Activated T-helper 2 cell treated with anti-CD3 and anti-CD28 coated beads, Interferon-gamma antibody, Interleukin-2, Interleukin-4, amounts not matched to agents 10 μg/mL and 5 μg/mL and 100 μg/mL, durations not matched to agents 14 hours and 24 hours and 36 hours (primary cell): ENCODE results near the gene DST. TPM values are rescaled to one million over a fixed set of nuclear protein-coding genes. Genes with fewer than 3 reads are reported as not detected.

Source experiments
- DNase-seq: peaks from one replicate; pipeline ENCODE4 v3.0.0; 2021; ENCODE audit warnings: low spot score
- H3K27ac Mint-ChIP-seq: one replicate; pipeline ENCODE4 v1.8.0; 2021; ENCODE audit warnings: mixed read lengths
- H3K27me3 Mint-ChIP-seq: one replicate; pipeline ENCODE4 v1.8.0; 2021; ENCODE audit warnings: low read depth, mixed read lengths
- H3K36me3 Mint-ChIP-seq: one replicate; pipeline ENCODE4 v1.8.0; 2021; ENCODE audit warnings: low read depth, mixed read lengths
- H3K4me1 Mint-ChIP-seq: one replicate; pipeline ENCODE4 v1.8.0; 2021; ENCODE audit warnings: low read depth, mixed read lengths
- H3K4me3 Mint-ChIP-seq: one replicate; pipeline ENCODE4 v1.8.0; 2021; ENCODE audit warnings: low read depth, mild to moderate bottlenecking, moderate library complexity, mixed read lengths
- H3K9me3 Mint-ChIP-seq: one replicate; pipeline ENCODE4 v1.8.0; 2021; ENCODE audit warnings: mixed read lengths
- intact Hi-C: fragments of 100-400 bp; cut with micrococcal nuclease; formaldehyde crosslinking; loops from one replicate; pipeline ENCODE4 v1.15.1; 2023
- total RNA-seq: library from RNA; stranded (reverse); gene quantifications from 2 replicates; pipeline ENCODE4 v1.2.3, GENCODE V29; 2022

DST gene
- total RNA-seq, 1 donor from 2014 or later, result 7.2 TPM

DNA sequence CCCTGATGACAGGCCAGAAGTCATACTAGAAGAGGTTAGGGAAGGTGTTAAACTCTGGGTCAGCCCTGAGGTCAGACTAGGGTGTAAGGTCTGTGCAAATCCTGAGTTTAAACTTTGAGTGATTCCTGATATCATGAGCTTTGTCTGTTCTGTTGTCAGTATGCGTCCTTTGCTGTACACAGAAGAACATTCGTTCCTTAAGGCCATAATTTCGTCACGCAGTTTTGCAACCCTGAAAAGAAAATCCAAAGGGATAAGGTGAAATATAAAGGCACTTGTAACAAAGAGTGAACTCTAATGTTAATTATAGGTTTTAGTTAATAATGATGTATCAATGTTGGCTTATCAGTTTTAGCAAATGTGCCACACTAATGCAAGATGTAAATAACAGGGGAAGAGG lies 2.3 kb downstream of the DST start:
- Mint-ChIP-seq H3K27ac (no peak overlapping the region), H3K27me3 (no peaks in the 10 kb centered on the region), H3K9me3 (no peaks in the 10 kb centered on the region), H3K4me3 (no peak overlapping the region), H3K36me3 (no peaks in the 10 kb centered on the region), H3K4me1 (no peaks in the 10 kb centered on the region)
- intact Hi-C loops, result no loop called here
- no peak for DNase-seq

DNA sequence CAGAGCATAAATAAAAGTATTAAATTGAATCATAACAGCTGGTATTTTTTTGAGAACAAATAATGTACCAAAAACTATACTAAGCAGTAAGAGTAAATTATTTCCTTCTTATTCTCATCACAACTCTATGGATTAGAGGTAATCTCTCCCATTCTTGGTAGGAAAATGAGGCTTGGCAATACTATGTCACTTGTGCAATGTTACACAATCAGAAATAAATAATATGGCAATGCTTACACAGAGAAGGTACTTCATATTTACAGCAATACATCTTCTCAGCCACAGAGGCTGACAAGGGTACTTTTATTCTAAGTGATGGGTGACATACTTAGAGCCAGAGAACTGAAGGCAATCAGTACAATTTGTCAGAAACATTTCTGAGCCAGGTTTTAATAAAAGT lies 3.9 kb downstream of the DST start:
- Mint-ChIP-seq H3K27me3 (no peaks in the 10 kb centered on the region), H3K4me1 (no peaks in the 10 kb centered on the region), H3K27ac (no peak overlapping the region)

DNA sequence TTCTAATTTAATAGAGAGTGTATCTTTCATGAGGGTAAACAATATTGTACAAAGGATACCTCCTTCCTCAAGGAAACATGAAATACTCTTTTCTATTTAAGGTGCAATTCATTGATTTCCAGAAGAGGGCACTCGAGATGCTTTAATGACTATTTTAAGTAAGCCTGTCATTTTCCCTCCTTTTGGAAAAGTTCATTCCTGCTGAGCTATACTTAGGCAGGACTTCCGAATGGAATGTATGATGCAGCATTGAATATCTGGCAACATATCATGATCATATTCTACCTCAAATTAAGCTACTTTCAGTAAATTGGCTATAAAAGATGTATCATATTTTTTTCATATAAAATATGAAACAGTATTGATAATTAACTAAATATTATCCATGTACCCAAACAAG lies 5.0 kb downstream of the DST start:
- Mint-ChIP-seq H3K36me3 (no peaks in the 10 kb centered on the region), H3K4me3 (no peak overlapping the region), H3K27me3 (no peaks in the 10 kb centered on the region), H3K9me3 (no peaks in the 10 kb centered on the region), H3K4me1 (no peaks in the 10 kb centered on the region), H3K27ac (no peak overlapping the region)
- intact Hi-C loops, result loop anchor here (5.0 kb wide), 2 partner anchors 60 to 215 kb away; no protein-coding TSS in a partner anchor
- no peak for DNase-seq

More for the DNA sequence above, 3.9 kb downstream of the DST start:
- Mint-ChIP-seq H3K36me3 (no peaks in the 10 kb centered on the region), H3K9me3 (no peaks in the 10 kb centered on the region), H3K4me3 (no peak overlapping the region)
- intact Hi-C loops, result loop anchor here (5.0 kb wide), 2 partner anchors 59 to 214 kb away; no protein-coding TSS in a partner anchor
- DNase-seq, result no peak

DNA sequence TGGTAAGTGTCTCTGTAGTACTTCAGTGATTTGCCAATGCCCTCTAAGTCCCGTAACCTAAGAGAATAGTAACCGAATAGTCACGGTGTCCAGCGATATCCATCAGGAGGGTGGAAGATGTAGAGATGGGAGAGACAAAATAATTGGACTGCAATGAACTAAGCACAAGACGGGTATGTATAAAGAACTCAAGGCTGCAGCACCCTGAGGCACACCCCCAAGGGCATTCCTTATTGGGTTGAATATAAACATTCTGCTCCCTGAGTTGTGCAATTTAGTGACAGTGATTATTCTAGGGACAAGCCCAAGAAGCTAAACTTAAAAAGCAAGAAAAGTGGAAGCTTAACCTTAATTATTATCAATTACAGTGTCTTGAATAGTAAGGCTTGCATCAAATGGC lies 14.6 kb downstream of the DST start:
- intact Hi-C loops, result no loop called here
- H3K4me3 Mint-ChIP-seq, result no peak overlapping the region
- H3K9me3 Mint-ChIP-seq, result no peaks in the 10 kb centered on the region
- no peaks in the 10 kb centered on the region for H3K4me1 Mint-ChIP-seq
- no peaks in the 10 kb centered on the region for H3K27me3 Mint-ChIP-seq
- no peaks in the 10 kb centered on the region for H3K36me3 Mint-ChIP-seq
- no peak for DNase-seq
- H3K27ac Mint-ChIP-seq, result no peak overlapping the region

DNA sequence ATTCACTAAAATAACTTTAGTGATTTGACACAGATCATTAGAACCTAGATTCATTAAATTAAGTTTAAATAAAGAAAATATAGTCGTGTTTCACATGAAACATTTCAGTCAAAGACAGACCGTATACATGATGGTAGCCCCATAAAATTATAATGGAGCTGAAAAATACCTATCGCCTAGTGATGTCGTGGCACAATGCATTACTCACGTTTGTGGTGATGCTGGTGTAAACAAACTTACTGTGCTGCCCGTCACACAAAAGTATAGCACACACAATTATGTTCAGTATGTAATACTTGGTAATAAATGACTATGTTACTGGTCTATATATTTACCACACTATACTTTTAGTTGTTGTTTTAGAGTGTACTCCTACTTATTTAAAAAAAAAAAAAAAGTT lies 17.3 kb downstream of the DST start:
- Mint-ChIP-seq H3K4me1 (no peaks in the 10 kb centered on the region), H3K9me3 (no peaks in the 10 kb centered on the region), H3K27ac (no peak overlapping the region), H3K4me3 (no peak overlapping the region), H3K27me3 (no peaks in the 10 kb centered on the region), H3K36me3 (no peaks in the 10 kb centered on the region)
- DNase-seq, result no peak
- intact Hi-C loops, result no loop called here

DNA sequence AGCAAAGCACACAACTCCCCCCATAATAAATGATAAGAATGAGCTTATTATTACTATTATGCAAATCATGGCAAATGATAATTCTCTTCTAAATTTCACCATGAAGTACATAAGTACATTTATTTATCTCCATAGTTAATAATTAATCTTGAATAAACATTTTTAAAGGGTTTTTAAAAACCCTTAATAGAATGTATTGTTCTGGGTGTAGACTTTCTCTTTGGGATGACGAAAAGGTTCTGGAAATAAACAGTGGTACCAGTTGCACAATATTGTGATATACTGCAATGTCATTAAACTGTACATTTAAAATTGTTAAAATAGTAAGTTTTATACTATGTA lies 18.0 kb downstream of the DST start:
- no peak overlapping the region for H3K27ac Mint-ChIP-seq
- DNase-seq, result no peak
- H3K9me3 Mint-ChIP-seq, result no peaks in the 10 kb centered on the region
- no peaks in the 10 kb centered on the region for H3K4me1 Mint-ChIP-seq
- intact Hi-C loops, result no loop called here
- no peaks in the 10 kb centered on the region for H3K27me3 Mint-ChIP-seq
- H3K36me3 Mint-ChIP-seq, result no peaks in the 10 kb centered on the region
- H3K4me3 Mint-ChIP-seq, result no peak overlapping the region

DNA sequence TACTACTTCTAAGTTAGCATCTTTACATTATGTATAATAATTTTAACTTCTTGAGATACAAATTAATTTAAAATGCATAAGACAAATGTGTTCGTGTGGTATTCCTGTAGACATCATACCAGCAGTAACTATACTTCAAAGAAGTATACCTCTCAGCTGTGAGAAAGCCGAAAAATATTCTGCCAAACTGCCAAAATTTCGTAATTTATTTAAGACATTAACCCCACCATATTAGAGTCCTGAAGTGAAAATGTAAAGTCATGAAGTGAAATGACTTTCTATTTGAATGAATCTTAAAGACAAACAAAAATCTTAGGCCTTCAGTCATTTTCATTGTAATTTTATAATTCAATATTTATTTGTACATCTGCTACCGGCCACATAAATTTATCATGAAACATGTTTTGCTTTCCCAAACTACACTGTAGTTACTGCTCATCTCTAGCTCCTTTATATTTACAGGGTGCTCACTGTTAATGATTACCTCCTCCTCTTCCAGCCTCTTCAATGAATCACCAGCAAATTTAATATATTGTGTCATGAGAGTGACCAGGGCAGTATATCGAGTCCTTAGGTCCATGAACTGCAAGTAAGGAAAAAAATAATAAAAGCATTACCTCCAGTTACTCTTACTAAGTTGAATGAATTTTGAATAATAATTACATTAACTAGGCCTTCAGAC lies 18.5 kb downstream of the DST start:
- intact Hi-C loops, result no loop called here
- H3K36me3 Mint-ChIP-seq, result no peaks in the 10 kb centered on the region

DNA sequence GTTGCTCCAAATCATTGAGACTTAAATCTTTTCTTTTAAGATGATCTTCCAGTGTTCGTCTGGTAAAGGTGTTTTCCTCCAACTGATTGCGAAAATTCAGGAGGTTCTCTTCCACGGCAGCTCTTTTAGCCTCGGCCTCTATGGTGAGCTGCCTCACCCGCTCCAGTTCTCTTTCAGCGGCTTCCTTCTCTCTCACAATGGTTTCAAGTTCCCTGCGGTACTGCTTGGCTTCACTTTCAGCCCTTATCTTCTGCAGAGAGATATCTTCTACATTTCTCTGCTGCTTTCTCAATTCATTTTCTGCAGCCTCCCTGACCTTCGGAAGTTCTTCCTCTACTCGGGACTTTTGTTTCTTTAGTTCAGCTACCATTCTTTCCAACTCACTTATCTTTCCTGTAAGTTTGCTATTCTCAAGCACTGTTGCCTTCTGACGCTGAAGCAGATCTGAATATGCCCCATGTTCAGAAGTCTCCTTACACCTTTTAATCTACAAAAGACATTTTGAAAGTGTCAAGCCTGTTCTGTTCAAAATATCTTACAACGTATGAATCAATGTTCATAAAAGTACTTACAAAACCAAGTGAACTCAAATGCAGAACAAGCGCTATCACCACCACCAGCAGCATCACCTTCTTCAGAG lies 22.3 kb downstream of the DST start:
- H3K27me3 Mint-ChIP-seq, result no peaks in the 10 kb centered on the region
- no peak overlapping the region for H3K27ac Mint-ChIP-seq
- H3K4me1 Mint-ChIP-seq, result no peaks in the 10 kb centered on the region
- H3K4me3 Mint-ChIP-seq, result no peak overlapping the region
- no peak for DNase-seq
- intact Hi-C loops, result no loop called here
- H3K9me3 Mint-ChIP-seq, result no peaks in the 10 kb centered on the region
- no peaks in the 10 kb centered on the region for H3K36me3 Mint-ChIP-seq

More for the DNA sequence above, 18.5 kb downstream of the DST start:
- Mint-ChIP-seq H3K27ac (no peak overlapping the region), H3K9me3 (no peaks in the 10 kb centered on the region), H3K4me3 (no peak overlapping the region), H3K27me3 (no peaks in the 10 kb centered on the region), H3K4me1 (no peaks in the 10 kb centered on the region)
- DNase-seq, result no peak

DNA sequence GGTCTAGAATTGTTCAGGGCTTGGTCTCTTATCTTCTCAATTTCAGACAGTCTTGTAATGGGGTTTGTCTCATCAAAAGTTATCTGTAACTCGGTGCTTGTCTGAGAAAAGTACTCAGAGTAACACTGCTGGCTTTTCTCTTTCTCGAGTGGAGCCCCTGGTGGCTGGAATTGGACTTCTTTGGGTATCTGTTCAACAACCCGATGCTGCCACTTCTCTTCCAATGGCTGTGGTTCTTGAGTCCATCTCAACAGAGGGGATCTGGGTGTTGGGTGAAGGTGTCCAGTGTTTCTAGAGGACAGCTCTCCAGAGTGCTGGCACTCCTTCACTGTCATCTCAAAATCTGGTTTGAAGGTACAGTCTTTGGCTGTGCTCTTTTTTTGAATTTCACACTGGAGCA lies 24.6 kb downstream of the DST start:
- H3K27me3 Mint-ChIP-seq, result no peaks in the 10 kb centered on the region

DNA sequence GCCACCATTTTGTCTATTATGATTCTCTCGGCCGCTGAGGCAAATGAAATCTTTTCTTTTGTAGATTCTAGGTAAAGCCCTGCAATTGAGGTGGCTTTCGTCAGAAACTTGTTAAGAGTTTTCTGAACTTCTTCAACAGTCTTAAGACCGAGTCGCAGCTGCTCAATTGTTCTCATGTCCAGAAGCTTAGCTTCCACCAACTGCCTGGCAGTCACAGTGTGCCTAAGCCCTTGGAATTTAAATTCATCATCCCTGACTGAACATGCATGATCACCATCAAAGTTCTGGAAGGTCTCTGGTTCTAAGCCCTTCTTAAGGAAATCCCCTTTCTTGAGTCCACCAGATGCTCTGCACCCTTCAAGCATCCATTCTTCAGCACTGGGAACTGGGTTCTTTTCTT lies 25.7 kb downstream of the DST start:
- H3K9me3 Mint-ChIP-seq, result no peaks in the 10 kb centered on the region
- no peaks in the 10 kb centered on the region for H3K36me3 Mint-ChIP-seq
- no peak for DNase-seq
- no peaks in the 10 kb centered on the region for H3K27me3 Mint-ChIP-seq
- no peak overlapping the region for H3K27ac Mint-ChIP-seq
- H3K4me1 Mint-ChIP-seq, result no peaks in the 10 kb centered on the region
- no peak overlapping the region for H3K4me3 Mint-ChIP-seq
- intact Hi-C loops, result no loop called here

More for the DNA sequence above, 24.6 kb downstream of the DST start:
- intact Hi-C loops, result no loop called here
- Mint-ChIP-seq H3K27ac (no peak overlapping the region), H3K4me1 (no peaks in the 10 kb centered on the region), H3K9me3 (no peaks in the 10 kb centered on the region), H3K36me3 (no peaks in the 10 kb centered on the region), H3K4me3 (no peak overlapping the region)
- no peak for DNase-seq

DNA sequence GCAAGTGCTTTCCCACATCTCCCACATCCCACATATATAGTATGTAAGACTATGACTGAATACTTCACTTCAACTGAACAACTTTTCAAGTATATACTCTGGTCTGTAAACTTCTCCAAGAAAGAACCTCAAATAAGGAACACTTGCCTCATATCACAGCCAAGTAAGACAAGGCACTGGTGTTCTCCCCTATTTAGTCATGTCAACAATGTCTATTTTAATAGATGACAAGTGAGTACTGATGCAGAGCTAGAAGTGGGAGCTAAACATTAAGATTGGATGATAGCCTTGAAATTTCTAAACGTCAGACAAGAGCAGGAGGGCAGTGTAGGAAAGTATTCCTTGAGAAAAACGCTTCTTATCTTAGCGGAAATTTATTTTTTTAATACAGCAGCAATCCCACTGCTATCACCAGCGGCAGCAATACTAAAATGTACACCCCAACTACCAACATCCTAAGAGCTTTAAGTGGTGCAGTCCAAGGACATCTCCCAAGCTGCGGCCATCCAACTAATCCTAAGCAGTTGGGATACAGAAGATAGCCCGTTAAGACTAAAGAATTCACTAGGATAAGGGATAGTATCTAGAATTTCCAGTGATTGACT lies 29.3 kb downstream of the DST start:
- Mint-ChIP-seq H3K36me3 (no peaks in the 10 kb centered on the region), H3K27ac (no peak overlapping the region), H3K27me3 (no peaks in the 10 kb centered on the region)

DNA sequence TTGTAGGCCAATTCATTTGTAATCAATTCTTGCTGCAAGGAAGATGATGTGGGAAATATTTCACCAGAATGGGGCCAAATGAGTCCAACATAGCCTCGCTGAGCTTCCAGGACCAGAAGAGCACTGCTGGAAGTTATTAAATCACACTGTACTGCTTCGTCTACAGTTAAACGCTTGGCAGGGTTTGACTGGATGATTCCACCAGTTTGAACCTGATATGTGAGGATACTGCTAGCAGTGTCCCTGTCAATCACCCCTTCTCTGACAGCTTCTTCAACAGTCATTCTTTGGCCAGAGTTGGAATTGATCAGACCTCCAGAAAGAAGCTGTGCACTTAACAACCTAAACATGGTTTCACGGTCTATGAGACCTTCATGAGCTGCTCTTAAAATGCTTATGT lies 34.4 kb downstream of the DST start:
- intact Hi-C loops, result no loop called here

More for the DNA sequence above, 29.3 kb downstream of the DST start:
- intact Hi-C loops, result no loop called here
- Mint-ChIP-seq H3K4me3 (no peak overlapping the region), H3K4me1 (no peaks in the 10 kb centered on the region), H3K9me3 (no peaks in the 10 kb centered on the region)
- DNase-seq, result no peak

DNA sequence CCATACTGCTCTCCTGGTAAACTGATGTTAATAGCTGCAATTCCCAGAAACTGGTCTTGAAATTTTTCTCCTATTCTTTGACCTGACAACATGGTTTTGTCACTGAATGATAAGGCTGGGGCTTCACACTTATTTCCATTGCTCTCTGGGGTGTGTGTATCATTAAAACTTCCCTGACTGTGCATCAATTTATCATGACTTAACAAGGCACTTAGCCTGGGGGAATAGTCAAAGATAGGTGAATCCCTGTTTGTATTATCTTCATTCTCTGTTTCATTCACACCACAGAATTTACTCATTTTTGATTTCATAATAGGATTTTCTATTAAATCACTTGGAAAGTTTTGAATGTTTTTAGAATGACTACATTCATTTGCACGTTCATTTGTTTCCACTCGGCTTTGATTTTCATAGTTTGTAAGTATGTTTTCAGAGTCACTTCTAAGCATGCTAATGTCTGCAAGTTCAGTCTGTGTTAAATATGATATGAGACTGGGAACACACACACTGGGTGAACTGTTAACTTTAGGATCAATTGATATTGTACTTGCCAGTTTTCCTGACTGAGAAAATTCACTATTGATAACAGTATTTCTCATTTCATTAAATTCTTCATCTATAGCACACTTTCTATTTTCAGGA lies 35.5 kb downstream of the DST start:
- DNase-seq, result no peak
- intact Hi-C loops, result no loop called here
- no peaks in the 10 kb centered on the region for H3K9me3 Mint-ChIP-seq
- H3K27me3 Mint-ChIP-seq, result no peaks in the 10 kb centered on the region
- no peaks in the 10 kb centered on the region for H3K4me1 Mint-ChIP-seq
- no peaks in the 10 kb centered on the region for H3K36me3 Mint-ChIP-seq
- no peak overlapping the region for H3K4me3 Mint-ChIP-seq
- no peak overlapping the region for H3K27ac Mint-ChIP-seq

More for the DNA sequence above, 34.4 kb downstream of the DST start:
- H3K9me3 Mint-ChIP-seq, result no peaks in the 10 kb centered on the region
- no peak overlapping the region for H3K4me3 Mint-ChIP-seq
- no peak overlapping the region for H3K27ac Mint-ChIP-seq
- no peaks in the 10 kb centered on the region for H3K4me1 Mint-ChIP-seq
- DNase-seq, result no peak
- H3K27me3 Mint-ChIP-seq, result no peaks in the 10 kb centered on the region
- H3K36me3 Mint-ChIP-seq, result no peaks in the 10 kb centered on the region
